GM03348 (cell line): ENCODE data around the gene TFAP2A.

Experiments used
- DNase-seq: peaks from one replicate; pipeline ENCODE4 v3.0.0; 2012; ENCODE audit warnings: low spot score

TFAP2A gene

GRCh38 chr6:10412461-10413261 lies 2.2 kb downstream of the TFAP2A start:
- DNase-seq, result peak; percentile 62

GRCh38 chr6:10411971-10412460 lies 2.9 kb downstream of the TFAP2A start:
- peak; percentile 74 for DNase-seq

GRCh38 chr6:10411131-10411970 lies 3.5 kb downstream of the TFAP2A start:
- DNase-seq, result no peak

- no peak for DNase-seq
Measured at GRCh38 chr6:10410207-10411050, 4.4 kb downstream of the TFAP2A start.

DNA sequence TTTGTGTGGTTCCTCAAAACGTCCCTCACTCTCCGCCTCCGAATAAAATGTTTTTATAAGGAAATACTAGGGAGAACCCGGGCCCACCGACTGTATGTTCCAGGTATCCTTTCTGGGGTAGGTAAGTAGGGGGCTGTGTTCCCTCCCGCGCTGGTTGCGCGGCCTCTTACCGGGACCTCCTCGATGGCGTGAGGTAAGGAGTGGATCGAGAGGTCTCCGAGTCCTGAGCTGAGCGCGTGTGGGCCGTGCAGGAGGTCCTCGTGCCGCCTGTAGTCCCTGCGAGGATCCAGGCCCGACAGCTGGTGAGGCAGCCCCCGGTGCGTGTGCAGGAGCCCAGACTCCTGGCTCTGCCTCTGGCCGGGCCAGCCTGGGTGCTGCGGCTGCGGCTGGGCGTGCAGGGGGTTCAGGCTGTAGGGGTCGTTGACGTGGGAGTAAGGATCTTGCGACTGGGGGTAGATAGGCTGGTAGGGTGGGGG lies 5.1 kb downstream of the TFAP2A start:
- no peak for DNase-seq

GRCh38 chr6:10409233-10409721 lies 5.6 kb downstream of the TFAP2A start:
- DNase-seq, result no peak

DNA sequence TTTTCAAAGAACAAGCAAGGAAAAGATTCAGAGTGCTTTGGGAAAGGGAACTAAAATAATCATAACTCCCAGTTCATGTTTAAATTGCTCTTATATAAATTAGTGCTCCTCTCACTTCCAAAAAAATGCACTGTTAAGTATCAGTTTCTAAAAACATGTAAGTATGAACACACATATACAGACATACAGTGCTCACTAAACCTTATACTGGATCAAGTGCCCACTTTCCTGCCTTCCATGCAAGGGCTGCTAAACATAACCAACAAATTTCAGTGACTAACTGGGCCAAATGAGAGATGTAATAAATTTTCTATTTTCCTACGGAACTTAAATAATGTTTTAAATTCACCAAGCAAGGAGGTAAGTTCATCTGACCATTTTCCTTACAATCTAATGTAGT lies 6.4 kb downstream of the TFAP2A start:
- no peak for DNase-seq

DNA sequence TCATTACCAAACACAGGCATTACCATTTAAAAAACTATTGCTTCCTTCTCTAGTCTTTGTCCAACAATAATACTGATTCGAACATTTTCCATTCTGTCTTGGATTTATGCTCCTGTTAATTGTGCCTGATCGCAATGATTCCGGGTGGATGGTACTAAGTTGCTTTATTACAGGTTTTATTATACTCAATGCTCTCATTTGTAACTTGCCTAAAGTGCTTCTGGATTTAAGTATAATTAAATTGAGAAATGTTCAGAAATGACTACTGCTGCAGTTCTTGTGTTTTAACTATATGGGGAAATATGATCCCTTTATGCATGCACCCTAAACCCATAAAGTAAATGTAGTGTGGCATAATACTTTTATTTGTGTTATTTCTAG lies 7.2 kb downstream of the TFAP2A start:
- DNase-seq, result no peak

DNA sequence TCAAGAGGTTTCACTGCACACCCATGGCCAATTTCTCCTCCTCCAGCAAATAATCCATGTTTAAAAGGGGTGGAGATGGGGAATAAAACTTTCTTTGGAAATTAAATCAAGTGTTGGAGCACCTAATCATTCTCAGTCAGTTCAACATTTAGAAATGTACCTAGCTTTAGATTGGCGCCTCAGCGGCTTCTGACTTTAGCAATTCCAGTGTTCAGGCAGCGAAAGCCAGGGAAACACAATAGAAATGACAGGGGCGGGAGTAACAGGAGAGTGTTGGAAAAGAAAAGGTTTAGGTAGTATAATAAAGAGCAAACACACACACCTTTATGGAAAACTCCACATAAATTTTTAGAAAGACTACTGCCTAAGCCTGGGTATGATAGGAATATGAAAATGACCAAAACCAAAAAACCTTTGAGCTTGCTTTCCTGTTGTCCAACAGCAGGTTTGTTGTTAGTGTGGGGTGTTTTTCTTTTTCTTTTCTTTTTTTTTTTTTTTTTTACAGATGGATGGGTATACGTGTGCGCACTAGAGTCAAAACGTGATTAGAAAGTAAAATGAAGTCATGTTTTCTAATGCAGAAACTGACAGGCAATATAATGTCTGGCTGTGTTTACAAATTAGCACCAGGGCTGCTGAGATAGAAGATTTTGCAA lies 7.7 kb downstream of the TFAP2A start:
- DNase-seq, result no peak

- no peak for DNase-seq
Measured at GRCh38 chr6:10406556-10406955, 8.3 kb downstream of the TFAP2A start.

DNA sequence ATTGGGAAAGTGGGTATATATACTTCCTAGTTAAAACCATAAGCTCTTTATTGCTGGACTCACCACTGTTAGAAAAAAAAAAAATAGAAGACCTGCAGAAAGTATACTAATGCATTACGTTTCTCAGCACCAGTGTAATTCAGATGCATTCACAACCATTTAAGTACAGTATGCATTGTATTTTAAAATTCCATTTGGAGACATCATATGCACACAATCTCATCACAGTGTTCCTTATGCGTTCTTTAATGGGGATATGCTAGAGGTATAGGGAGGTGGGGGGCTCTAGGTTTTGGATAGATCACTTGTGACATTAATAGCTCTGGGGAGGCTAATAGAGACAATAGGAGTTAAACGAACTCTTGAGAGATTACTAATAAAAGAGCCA lies 9.4 kb downstream of the TFAP2A start:
- no peak for DNase-seq

DNA sequence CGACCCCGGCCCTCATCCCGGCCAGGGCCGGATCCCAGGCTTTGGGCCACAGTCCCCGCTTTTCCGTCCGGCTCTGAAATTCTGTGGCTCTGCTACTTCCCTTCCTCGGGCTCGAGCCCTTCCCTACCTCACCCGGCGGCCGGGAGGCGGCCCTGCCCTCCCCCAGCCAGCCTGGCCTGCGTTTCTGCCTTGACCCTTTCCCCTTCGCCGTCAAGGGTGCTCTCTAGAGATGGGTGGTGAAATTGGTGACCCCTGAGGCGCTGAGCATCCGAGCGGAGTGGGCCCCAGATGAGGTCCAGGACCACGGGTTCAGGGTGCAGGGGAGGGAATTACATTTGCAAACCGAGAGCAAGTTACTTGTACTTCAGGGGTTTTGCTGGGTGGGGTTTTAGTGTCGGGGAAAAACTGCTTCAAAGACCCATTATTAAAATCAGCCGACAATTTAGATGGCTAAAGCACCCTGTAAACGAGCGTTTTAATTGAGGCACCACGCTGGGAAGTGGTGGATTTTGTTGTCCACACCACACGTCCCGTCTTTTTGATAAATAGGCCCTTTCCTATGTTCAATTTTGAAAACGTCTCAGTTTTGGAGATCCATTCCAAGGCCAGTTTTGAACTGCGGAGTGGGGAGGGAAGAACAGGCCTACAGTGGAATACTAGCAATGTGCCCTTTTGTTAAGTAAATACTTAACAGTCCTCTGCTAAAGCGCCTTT lies 9.9 kb downstream of the TFAP2A start:
- no peak for DNase-seq

GRCh38 chr6:10404107-10404798 lies 10.6 kb downstream of the TFAP2A start:
- peak; percentile 99 for DNase-seq

DNA sequence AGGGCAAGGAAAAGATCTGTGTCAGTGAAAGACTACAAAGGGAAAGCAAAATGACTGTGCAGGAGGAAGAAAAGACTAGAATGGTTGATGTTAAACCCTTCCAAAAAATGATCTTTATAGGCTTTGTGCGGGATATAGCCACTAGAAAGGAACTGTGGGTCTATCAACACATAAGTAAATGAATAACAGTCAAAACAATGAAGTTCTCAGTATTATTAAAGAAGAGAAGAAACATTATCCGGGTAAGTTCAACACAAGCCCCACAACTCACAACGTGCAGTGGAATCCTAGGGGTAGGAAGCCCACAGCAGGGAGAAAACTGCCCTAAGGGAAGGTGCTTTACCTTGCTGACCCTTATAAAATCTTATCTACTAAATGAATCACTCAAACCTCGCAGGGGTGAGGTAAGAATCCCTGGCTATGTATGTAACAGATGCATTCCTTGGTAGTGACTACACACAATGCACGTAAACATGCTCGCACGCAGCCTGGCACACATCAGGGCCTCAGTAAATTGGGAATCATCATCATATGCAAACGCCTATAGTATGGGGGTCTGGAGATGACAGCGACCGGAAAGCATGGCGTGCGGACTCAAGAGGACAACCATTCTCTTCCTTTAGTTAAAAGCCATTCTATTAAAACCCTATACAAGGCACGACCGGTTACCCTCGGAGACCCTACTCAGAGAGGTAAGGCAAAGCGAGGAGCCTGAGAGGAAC lies 11.3 kb downstream of the TFAP2A start:
- peak; percentile 50 for DNase-seq

- DNase-seq, result no peak
Measured at GRCh38 chr6:10402648-10403311, 12.1 kb downstream of the TFAP2A start.

- no peak for DNase-seq
Measured at GRCh38 chr6:10401632-10402223, 13.1 kb downstream of the TFAP2A start.

- DNase-seq, result no peak
Measured at GRCh38 chr6:10401004-10401536, 13.8 kb downstream of the TFAP2A start.

- no peak for DNase-seq
Measured at GRCh38 chr6:10400330-10400729, 14.5 kb downstream of the TFAP2A start.
